ENCODE data around the gene TSPAN15.

TSPAN15 gene

GRCh38 chr10:69472544-69472943, 21.3 kb downstream of the TSPAN15 start:
- H3K27ac ChIP-seq (ENCODE audit: low read depth, low read length, poor library complexity, severe bottlenecking): no peak overlapping the region

GRCh38 chr10:69473304-69473990, 22.2 kb downstream of the TSPAN15 start:
- no peaks in the 10 kb centered on the region for H3K4me1 ChIP-seq (ENCODE audit: insufficient read depth, low read length, severe bottlenecking)
- TF ChIP-seq CTCF (IDR thresholded peaks at IDR 0.05; ENCODE audit: low read length) (no peak), EZH2 (IDR thresholded peaks at IDR 0.05; ENCODE audit: borderline replicate concordance, low read length) (no peak)
- H3K9me2 ChIP-seq (ENCODE audit: low read depth, low read length): no peaks in the 10 kb centered on the region
- H3K79me2 ChIP-seq (ENCODE audit: insufficient read depth, low read length): no peaks in the 10 kb centered on the region
- no peaks in the 10 kb centered on the region for H3K36me3 ChIP-seq (ENCODE audit: insufficient read depth, low read length)
- H3F3A ChIP-seq (ENCODE audit: insufficient read depth, low read length): no peaks in the 10 kb centered on the region
- no peak overlapping the region for H3K9ac ChIP-seq (ENCODE audit: low read length)
- H4K20me1 ChIP-seq (ENCODE audit: insufficient read depth, low read length): no peaks in the 10 kb centered on the region
- H3K4me2 ChIP-seq (ENCODE audit: low read length): no peak overlapping the region
- peaks cover 4% of the 10 kb centered on the region for H3K27me3 ChIP-seq (ENCODE audit: insufficient read depth, low read length)
- H3K4me3 ChIP-seq (ENCODE audit: low read depth, low read length, poor library complexity, severe bottlenecking): no peak overlapping the region
- H3K9me3 ChIP-seq (ENCODE audit: low read length): no peaks in the 10 kb centered on the region
- H3K27ac ChIP-seq (ENCODE audit: low read depth, low read length, poor library complexity, severe bottlenecking): no peak overlapping the region
- H2AFZ ChIP-seq (ENCODE audit: low read length): no peak overlapping the region

More at GRCh38 chr10:69472544-69472943, 21.3 kb downstream of the TSPAN15 start:
- no peak for TF ChIP-seq EZH2 (IDR thresholded peaks at IDR 0.05; ENCODE audit: borderline replicate concordance, low read length)
- no peak for TF ChIP-seq CTCF (IDR thresholded peaks at IDR 0.05; ENCODE audit: low read length)
- H4K20me1 ChIP-seq (ENCODE audit: insufficient read depth, low read length): no peaks in the 10 kb centered on the region
- H3K4me2 ChIP-seq (ENCODE audit: low read length): no peak overlapping the region
- no peaks in the 10 kb centered on the region for H3F3A ChIP-seq (ENCODE audit: insufficient read depth, low read length)
- H3K27me3 ChIP-seq (ENCODE audit: insufficient read depth, low read length): peaks cover 4% of the 10 kb centered on the region
- H3K9me3 ChIP-seq (ENCODE audit: low read length): no peaks in the 10 kb centered on the region
- no peak overlapping the region for H2AFZ ChIP-seq (ENCODE audit: low read length)
- H3K9ac ChIP-seq (ENCODE audit: low read length): no peak overlapping the region
- no peaks in the 10 kb centered on the region for H3K36me3 ChIP-seq (ENCODE audit: insufficient read depth, low read length)
- no peaks in the 10 kb centered on the region for H3K9me2 ChIP-seq (ENCODE audit: low read depth, low read length)
- H3K79me2 ChIP-seq (ENCODE audit: insufficient read depth, low read length): no peaks in the 10 kb centered on the region
- no peaks in the 10 kb centered on the region for H3K4me1 ChIP-seq (ENCODE audit: insufficient read depth, low read length, severe bottlenecking)
- no peak overlapping the region for H3K4me3 ChIP-seq (ENCODE audit: low read depth, low read length, poor library complexity, severe bottlenecking)

GRCh38 chr10:69474742-69475432, 23.6 kb downstream of the TSPAN15 start:
- H3K27me3 ChIP-seq (ENCODE audit: insufficient read depth, low read length): peaks cover 4% of the 10 kb centered on the region
- no peaks in the 10 kb centered on the region for H3K79me2 ChIP-seq (ENCODE audit: insufficient read depth, low read length)
- H3K9me2 ChIP-seq (ENCODE audit: low read depth, low read length): no peaks in the 10 kb centered on the region
- H3K4me2 ChIP-seq (ENCODE audit: low read length): no peak overlapping the region
- no peaks in the 10 kb centered on the region for H3F3A ChIP-seq (ENCODE audit: insufficient read depth, low read length)
- no peak overlapping the region for H3K4me3 ChIP-seq (ENCODE audit: low read depth, low read length, poor library complexity, severe bottlenecking)
- no peaks in the 10 kb centered on the region for H3K4me1 ChIP-seq (ENCODE audit: insufficient read depth, low read length, severe bottlenecking)
- no peaks in the 10 kb centered on the region for H4K20me1 ChIP-seq (ENCODE audit: insufficient read depth, low read length)
- H3K36me3 ChIP-seq (ENCODE audit: insufficient read depth, low read length): no peaks in the 10 kb centered on the region
- TF ChIP-seq CTCF (IDR thresholded peaks at IDR 0.05; ENCODE audit: low read length): no peak
- no peak for TF ChIP-seq EZH2 (IDR thresholded peaks at IDR 0.05; ENCODE audit: borderline replicate concordance, low read length)
- H2AFZ ChIP-seq (ENCODE audit: low read length): no peak overlapping the region
- no peaks in the 10 kb centered on the region for H3K9me3 ChIP-seq (ENCODE audit: low read length)
- H3K9ac ChIP-seq (ENCODE audit: low read length): no peak overlapping the region
- no peak overlapping the region for H3K27ac ChIP-seq (ENCODE audit: low read depth, low read length, poor library complexity, severe bottlenecking)
